Inflammatory macrophage treated with lipopolysaccharide for 1 hour (primary cell): ENCODE measurements around the gene GUCY2C.

ENCODE experiments used
- DNase-seq, 2 donors: peaks; one replicate each; pipeline ENCODE4 v3.0.0-alpha.2; 2020 to 2022

GUCY2C gene

DNA sequence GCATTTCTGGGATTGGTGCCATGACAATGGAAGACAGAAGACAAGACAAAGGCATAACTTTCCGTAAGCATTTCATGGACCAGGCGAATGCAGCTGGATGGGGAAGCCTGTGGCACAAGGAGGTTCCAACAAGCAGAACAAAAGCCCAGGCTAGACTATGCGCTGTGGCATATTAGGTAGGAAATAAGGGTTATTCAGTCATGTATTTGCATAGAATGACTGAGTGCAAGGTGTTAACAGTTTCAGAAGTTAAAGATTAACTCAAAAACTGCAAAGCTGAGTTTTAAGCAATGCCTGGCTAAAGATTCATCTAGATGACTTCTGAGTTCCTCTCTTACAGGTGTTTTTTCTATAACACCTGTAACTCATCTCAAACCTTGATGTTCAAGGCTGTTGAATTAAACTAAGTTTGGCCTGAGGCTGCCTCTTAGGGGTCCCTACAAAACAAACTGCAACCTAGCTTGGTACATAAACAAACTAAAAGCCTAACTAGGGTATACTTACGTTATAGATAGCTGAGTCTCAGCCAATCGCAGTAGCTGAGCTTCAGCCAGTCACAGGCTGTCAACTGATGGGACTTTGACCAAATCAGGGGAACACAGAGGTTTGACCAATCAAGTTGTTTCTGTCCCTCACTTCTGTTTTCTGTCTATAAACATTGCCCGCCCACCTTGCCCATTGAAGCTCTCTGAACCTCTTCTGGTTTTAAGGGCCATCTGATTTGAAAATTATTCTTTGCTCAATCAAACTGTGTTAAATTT is 76.5 kb downstream of the GUCY2C start:
- DNase-seq: no peak

DNA sequence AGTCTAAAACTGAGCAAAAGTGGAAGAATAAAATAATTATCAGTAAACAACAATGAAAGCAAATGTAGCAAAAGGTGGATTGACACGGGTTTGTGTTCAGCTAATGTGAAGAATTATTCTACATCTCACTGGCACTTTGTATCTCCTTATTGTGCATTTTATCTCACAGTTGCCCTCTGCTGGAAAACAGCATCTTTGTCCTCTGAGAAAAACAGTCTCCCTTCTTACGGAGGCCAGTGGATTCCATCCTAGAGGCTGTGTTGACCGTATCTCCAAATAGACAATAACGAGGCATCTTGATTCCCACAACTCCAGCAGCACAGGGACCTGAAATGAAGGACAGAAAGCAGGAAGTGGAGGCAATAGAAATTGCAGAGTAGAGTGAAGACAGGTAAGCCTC is 77.4 kb downstream of the GUCY2C start:
- DNase-seq: peak; percentile 22 to 41

DNA sequence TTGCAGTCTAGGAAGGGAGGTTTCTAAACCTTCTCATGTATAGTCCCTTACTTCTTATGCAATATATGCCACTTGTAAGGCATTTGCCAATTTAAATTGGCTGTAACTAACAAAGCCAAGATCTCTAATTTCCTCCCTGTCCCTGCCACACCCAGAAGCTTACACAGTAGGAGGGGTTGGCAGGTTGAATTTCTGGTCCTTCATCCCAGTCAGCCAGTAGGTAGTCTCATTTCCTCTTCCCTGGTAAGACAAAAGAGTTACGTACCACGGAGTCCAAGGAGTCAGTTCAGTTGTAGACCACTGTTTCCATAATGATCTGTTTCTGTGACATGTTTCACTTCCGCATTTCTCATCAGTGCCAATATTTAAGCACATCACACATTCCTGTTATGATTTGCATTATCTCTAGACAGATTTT is 81.7 kb downstream of the GUCY2C start:
- peak; percentile 30 to 50 for DNase-seq

- peak; percentile 46 to 67 for DNase-seq
These were observed 82.7 kb downstream of the GUCY2C start for GRCh38 chr12:14613718-14614117.

GRCh38 chr12:14612898-14613445 is 83.4 kb downstream of the GUCY2C start:
- DNase-seq: no peak

GRCh38 chr12:14612250-14612649 is 84.1 kb downstream of the GUCY2C start:
- DNase-seq: no peak

DNA sequence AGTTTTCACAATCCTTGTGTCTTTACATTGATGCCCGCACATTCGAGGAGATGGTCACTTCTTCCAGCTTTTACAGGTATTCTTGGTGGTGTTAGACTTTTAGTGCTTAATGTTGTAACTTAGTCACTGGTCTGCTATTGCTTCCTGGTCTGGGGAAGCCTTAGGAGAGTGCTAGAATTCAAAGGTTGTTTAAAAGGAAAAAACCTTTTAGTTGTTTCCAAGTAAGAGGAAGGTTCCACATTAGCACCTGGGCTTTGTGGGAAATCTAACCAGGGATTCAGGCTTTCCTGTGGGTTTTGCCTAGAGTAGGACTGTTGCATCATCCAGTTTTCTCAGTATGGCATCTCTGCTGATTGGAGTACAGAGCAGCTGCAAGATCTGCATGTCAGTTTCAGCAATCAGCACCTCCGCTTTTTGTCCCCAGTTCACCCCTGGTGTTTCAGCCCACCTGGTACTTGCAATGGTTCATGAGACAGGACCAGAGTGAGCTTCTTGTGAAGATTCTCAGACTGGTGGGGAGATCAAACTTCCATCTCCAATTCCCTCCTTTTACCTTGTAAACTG is 84.7 kb downstream of the GUCY2C start:
- DNase-seq: no peak

DNA sequence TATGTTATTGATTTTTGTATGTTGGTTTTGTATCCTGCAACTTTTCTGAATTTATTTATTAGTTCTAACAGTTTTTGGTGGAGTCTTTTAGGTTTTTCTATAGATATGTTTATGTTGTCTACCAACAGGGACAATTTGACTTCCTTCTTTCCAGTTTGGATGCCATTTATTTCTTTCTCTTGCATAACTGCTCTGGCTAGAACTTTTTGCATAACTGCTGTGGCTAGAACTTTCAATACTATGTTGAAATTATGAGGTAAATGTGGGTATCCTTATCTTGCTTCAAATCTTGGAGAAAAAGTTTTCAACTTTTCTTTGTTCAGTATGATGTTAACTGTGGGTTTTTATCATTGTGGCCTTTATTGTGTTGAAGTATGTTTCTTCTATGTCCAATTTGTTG is 88.8 kb downstream of the GUCY2C start:
- DNase-seq: peak; percentile 63 to 64

GRCh38 chr12:14605401-14605989 is 90.9 kb downstream of the GUCY2C start:
- peak in 1 of 2 donors; percentile 20 for DNase-seq

DNA sequence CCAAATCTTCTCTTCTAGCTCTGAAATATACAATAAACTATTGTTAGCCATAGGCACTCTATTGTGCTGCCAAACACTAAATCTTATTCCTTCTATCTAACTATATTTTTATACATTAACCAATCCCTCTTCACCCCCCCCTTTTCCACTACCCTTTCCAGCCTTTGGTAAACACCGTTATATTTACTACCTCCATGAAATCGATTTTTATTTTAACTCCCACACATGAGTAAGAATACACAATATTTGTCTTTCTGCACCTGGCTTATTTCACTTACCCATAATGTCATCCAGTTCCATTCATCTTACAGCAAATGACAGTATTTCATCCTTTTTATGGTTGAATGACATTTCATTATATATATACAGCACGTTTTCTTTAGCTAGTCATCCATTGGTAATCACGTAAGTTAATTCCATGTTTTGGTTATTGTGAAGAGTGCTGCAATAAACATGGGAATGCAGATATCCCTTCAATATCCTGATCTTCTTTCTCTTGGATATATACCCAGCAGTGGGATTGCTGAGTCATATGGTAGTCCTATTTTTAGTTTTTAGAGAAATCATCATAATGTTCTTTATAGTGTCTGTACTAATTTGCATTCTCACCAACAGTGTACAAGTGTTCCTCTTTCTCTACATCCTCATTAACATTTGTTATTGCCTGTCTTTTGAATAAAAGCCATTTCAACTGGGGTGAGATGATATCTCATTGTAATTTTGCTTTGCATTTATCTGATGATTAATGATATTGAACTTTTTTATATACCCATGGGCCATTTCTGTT is 94.5 kb downstream of the GUCY2C start:
- DNase-seq: no peak

GRCh38 chr12:14597480-14597879 is 98.9 kb downstream of the GUCY2C start:
- DNase-seq: no peak

GRCh38 chr12:14591719-14592118 is 104.7 kb downstream of the GUCY2C start:
- no peak for DNase-seq

DNA sequence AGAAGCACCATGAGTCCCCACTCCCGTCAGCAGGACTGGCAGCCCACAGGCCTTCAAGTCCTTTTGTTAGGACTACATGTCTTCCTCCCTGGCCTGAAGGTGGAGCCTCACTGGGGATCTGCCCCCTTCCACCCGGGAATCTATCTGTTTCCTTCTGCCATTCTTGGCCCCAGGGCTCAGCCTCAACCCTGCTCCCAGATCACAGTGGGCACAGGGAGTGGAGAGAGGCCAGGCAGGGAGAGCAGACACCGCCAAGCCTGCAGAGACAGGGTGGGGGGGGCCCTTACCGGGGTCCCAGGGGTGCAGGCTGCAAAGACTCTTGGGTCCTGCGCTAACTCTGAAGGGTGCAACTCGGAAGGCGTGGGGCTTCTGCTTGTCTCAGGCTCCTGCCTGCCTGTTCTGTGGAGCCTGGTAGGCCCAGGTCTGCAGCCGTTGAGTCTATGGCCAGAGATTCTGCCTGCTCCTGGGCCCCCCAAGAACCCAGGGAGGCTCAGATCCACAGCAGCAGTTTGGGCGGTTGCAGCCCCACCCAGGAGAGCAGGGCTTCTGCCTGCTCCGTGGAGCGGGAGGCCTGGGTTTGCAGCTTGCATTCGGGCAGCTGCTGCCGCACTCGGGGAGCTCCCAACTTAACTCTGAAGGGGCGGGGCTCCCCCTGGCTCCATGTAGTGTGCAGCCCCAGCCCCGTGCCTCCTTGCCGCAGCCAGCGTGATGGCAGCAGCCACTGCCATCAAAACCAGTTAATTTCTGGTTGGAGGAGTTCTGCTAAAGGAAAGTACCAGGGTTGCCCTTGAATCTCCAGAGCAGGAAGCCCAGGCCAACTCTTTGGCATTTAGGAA is 107.0 kb downstream of the GUCY2C start:
- no peak for DNase-seq

DNA sequence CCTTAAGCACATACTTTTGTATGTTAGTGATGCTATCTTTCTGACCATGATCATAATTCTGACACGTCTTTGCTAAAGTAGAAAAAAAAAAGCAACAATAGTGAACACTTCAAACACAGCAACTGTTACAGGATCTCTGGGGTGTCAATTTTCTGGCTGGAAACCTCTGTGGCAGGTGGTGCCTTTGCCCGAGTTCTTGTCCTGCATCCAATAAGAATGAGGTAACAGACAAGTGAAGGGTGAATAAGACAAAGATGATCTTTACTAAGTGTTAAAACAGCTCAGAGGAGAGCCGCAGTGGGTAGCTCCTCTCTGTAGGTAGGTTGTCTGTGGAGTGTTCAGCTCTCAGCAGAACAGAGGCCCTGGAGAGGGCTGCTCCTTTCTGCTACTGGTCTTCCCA is 107.8 kb downstream of the GUCY2C start:
- DNase-seq: no peak

- DNase-seq: no peak
These were observed 117.8 kb downstream of the GUCY2C start for GRCh38 chr12:14578646-14579045.

DNA sequence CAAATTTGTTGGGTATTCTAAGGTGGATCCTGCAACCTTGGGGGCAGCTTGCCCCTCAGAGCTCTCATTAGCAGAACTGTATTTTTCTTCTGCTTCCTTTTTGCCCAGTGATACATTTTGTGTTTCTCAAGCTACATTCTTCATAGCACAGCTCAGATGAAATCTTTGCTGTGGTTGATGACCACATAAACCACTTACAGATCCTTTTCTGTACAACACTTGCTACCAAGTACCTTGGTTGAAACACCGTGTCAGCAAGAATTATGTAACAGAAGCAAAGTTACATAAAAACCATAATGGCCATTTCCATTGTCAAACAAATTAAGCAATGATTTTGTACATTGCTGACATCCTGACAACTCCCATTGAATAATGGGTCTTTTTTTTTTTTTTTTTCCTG is 119.1 kb downstream of the GUCY2C start:
- peak; percentile 33 to 35 for DNase-seq

DNA sequence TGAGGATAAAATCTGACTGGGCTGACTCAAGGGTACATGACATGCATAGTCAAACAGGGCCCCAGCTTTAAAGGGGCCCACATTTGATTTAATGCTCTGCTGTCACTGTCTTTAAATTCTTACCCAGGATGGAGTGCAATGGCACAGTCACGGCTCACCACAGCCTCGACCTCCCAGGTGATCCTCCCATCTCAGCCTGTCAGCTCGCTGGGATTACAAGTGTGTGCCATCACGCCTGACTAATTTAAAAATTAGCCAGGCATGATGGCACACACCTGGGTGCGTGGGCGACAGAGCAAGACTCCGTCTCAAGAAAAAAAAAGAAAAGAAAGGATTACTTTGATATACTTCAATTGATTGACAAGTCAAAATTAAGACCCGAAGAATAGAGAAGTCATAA is 119.5 kb downstream of the GUCY2C start:
- DNase-seq: no peak

DNA sequence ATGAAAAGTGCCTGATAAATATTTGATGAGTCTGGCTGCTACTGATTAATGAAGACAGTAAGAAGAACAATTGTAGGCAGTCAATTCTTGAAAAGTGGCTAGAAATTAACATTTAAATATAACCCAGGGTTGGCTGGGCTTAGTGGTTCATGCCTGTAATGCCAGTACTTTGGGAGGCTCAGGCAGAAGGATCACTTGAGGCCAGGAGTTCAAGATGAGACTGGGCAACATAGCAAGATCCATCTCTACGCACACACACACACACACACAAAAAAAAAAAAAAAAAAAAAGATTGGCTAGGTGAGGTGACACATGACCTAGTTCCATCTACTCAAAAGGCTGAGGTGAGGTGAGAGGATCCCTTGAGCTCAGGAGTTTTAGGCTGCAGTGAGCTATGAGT is 120.8 kb downstream of the GUCY2C start:
- no peak for DNase-seq

- DNase-seq: no peak
These were observed 123.3 kb downstream of the GUCY2C start for GRCh38 chr12:14573118-14573517.

GRCh38 chr12:14572401-14572800 is 124.0 kb downstream of the GUCY2C start:
- DNase-seq: no peak

DNA sequence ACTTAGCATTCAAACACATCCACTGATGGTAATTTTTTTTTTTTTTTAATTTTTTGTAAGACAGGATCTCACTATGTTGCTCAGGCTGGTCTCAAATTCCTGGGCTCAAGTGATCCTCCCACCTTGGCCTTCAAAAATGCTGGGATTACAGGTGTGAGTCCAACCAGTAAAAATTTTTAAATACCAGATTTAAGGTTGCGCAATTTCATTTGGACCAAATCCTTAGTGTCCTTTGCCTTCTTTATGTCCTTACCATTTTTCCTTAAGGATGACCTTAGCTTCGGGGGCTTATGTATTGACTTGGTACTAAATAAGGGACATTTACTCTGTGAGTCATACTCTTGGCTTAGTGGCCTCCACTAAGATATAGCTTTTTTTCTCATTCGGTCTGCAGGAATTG is 124.6 kb downstream of the GUCY2C start:
- DNase-seq: no peak

GRCh38 chr12:14570231-14570630 is 126.2 kb downstream of the GUCY2C start:
- DNase-seq: no peak
